HFFc6 (cell line): ENCODE measurements around the gene SIPA1L2. TPM values are rescaled to one million over a fixed set of nuclear protein-coding genes. Genes with fewer than 3 reads are reported as not detected.

Source experiments
- DNase-seq: peaks from one replicate; pipeline ENCODE4 v3.0.0-alpha.2; 2018
- H3K27ac Mint-ChIP-seq: 2 replicates; pipeline ENCODE4 v1.8.0; 2020; ENCODE audit warnings: mild to moderate bottlenecking, mixed read lengths
- H3K27me3 Mint-ChIP-seq: 2 replicates; pipeline ENCODE4 v1.8.0; 2021; ENCODE audit warnings: mild to moderate bottlenecking, moderate library complexity, mixed read lengths; ENCODE audit not compliant: insufficient read depth
- H3K36me3 Mint-ChIP-seq: 2 replicates; pipeline ENCODE4 v1.8.0; 2021; ENCODE audit warnings: low read depth, mixed read lengths
- H3K4me1 Mint-ChIP-seq: 2 replicates; pipeline ENCODE4 v1.8.0; 2020; ENCODE audit warnings: low read depth, mixed read lengths
- H3K4me3 Mint-ChIP-seq: 2 replicates; pipeline ENCODE4 v1.8.0; 2020; ENCODE audit warnings: mild to moderate bottlenecking, moderate library complexity, mixed read lengths
- H3K9me3 Mint-ChIP-seq: 2 replicates; pipeline ENCODE4 v1.8.0; 2020; ENCODE audit warnings: mild to moderate bottlenecking, mixed read lengths
- CTCF ChIP-seq: fragments of 200-600 bp; sonication (generic); IDR thresholded peaks from 2 replicates; pipeline ENCODE4 v1.5.0; 2021; ENCODE audit warnings: antibody characterized with exemption, mild to moderate bottlenecking
- total RNA-seq, 6 experiments: library from RNA; stranded (reverse); fragmentation: NEBNext Ultra II Directional; extraction: Animal tissue kit (Norgen Biotek cat#: 25700); gene quantifications; 2 replicates in 1 of 6; 3 replicates in 5 of 6; pipeline ENCODE4 v1.2.3, GENCODE V29; 2021

SIPA1L2 gene
- total RNA-seq, 6 experiments from 2014 or later = 0.02 to 0.05 (median 0.02) TPM; not detected in 1

GRCh38 chr1:232610192-232610901 is 19.6 kb downstream of the SIPA1L2 start:
- Mint-ChIP-seq H3K9me3 (peaks cover 24% of the 10 kb centered on the region), H3K4me3 (no peak overlapping the region), H3K27ac (no peak overlapping the region), H3K36me3 (no peaks in the 10 kb centered on the region), H3K4me1 (no peaks in the 10 kb centered on the region), H3K27me3 (no peaks in the 10 kb centered on the region)
- TF ChIP-seq CTCF = no peak
- DNase-seq = no peak

- Mint-ChIP-seq H3K36me3 (peaks cover 3% of the 10 kb centered on the region; the same call in 1 of the 2 replicates), H3K4me3 (no peak overlapping the region), H3K27me3 (no peaks in the 10 kb centered on the region), H3K4me1 (no peaks in the 10 kb centered on the region), H3K27ac (no peak overlapping the region), H3K9me3 (peaks cover 32% of the 10 kb centered on the region)
- no peak for DNase-seq
- TF ChIP-seq CTCF = no peak
Measured at GRCh38 chr1:232608427-232608826, 21.5 kb downstream of the SIPA1L2 start.

GRCh38 chr1:232602622-232603021 is 27.3 kb downstream of the SIPA1L2 start:
- no peak overlapping the region for H3K4me3 Mint-ChIP-seq
- H3K4me1 Mint-ChIP-seq = no peaks in the 10 kb centered on the region
- H3K9me3 Mint-ChIP-seq = peaks cover 48% of the 10 kb centered on the region
- H3K36me3 Mint-ChIP-seq = peaks cover 12% of the 10 kb centered on the region; the same call in 1 of the 2 replicates
- no peak overlapping the region for H3K27ac Mint-ChIP-seq
- no peak for TF ChIP-seq CTCF
- H3K27me3 Mint-ChIP-seq = no peaks in the 10 kb centered on the region
- DNase-seq = no peak

GRCh38 chr1:232600424-232601258 is 29.3 kb downstream of the SIPA1L2 start:
- Mint-ChIP-seq H3K27me3 (no peaks in the 10 kb centered on the region), H3K27ac (no peak overlapping the region), H3K36me3 (peaks cover 12% of the 10 kb centered on the region; the same call in 1 of the 2 replicates), H3K4me1 (no peaks in the 10 kb centered on the region), H3K4me3 (no peak overlapping the region), H3K9me3 (peaks cover 57% of the 10 kb centered on the region)
- no peak for DNase-seq
- no peak for TF ChIP-seq CTCF

- no peak for DNase-seq
- peaks cover 9% of the 10 kb centered on the region; the same call in 1 of the 2 replicates for H3K36me3 Mint-ChIP-seq
- no peak overlapping the region for H3K4me3 Mint-ChIP-seq
- H3K9me3 Mint-ChIP-seq = peaks cover 52% of the 10 kb centered on the region
- H3K27me3 Mint-ChIP-seq = no peaks in the 10 kb centered on the region
- TF ChIP-seq CTCF = no peak
- no peaks in the 10 kb centered on the region for H3K4me1 Mint-ChIP-seq
- no peak overlapping the region for H3K27ac Mint-ChIP-seq
Measured at GRCh38 chr1:232599178-232600041, 30.5 kb downstream of the SIPA1L2 start.
